OCI-LY7 (cell line): ENCODE measurements around the gene EDN1. TPM values are rescaled to one million over a fixed set of nuclear protein-coding genes. Genes with fewer than 3 reads are reported as not detected.

Source experiments
- BruUV-seq: library from RNA; stranded (reverse); fragments of 400-500 nt; replicated peaks from 2 replicates; lab custom pipeline; 2021; lab: Mats Ljungman, UMichigan
- CTCF ChIA-PET: fragments of 300-600 bp; sonication (Branson Sonifier 250); formaldehyde crosslinking; loops from one replicate; lab custom pipeline; 2022; ENCODE audit warnings: antibody characterized with exemption; ENCODE audit not compliant: unreplicated experiment; lab: Charles Lee
- POLR2A ChIA-PET: fragments of 300-600 bp; sonication (Branson Sonifier 250); formaldehyde crosslinking; loops from one replicate; lab custom pipeline; 2022; ENCODE audit warnings: antibody characterized with exemption; lab: Charles Lee
- DNase-seq: peaks from one replicate; pipeline ENCODE4 v3.0.0-alpha.2; 2015; ENCODE audit warnings: low spot score
- H2AFZ ChIP-seq: fragments of 200-600 bp; sonication (generic), shearing (Covaris generic); 2 replicates; pipeline ENCODE4 v1.6.1; 2014; ENCODE audit warnings: mild to moderate bottlenecking, antibody characterized with exemption, low read length, moderate library complexity
- H3K27ac ChIP-seq: fragments of 200-600 bp; sonication (generic); 2 replicates; pipeline ENCODE4 v1.5.1; 2014; ENCODE audit warnings: mixed run types, low read depth, mild to moderate bottlenecking, moderate library complexity, low read length, inconsistent platforms; ENCODE audit not compliant: poor library complexity, severe bottlenecking
- H3K36me3 ChIP-seq: fragments of 200-600 bp; sonication (generic); 2 replicates; pipeline ENCODE4 v1.6.1; 2014; ENCODE audit warnings: mild to moderate bottlenecking, antibody characterized with exemption, low read length, moderate library complexity, mixed read lengths; ENCODE audit not compliant: insufficient read depth
- H3K4me1 ChIP-seq: fragments of 200-600 bp; sonication (generic); 2 replicates; pipeline ENCODE4 v1.5.1; 2014; ENCODE audit warnings: mild to moderate bottlenecking, low read length; ENCODE audit not compliant: insufficient read depth, poor library complexity, severe bottlenecking
- H3K4me2 ChIP-seq: fragments of 200-600 bp; sonication (generic); 2 replicates; pipeline ENCODE4 v1.6.1; 2014; ENCODE audit warnings: mild to moderate bottlenecking, low read length
- H3K4me3 ChIP-seq: fragments of 200-600 bp; sonication (generic); 2 replicates; pipeline ENCODE4 v1.5.1; 2014; ENCODE audit warnings: mild to moderate bottlenecking, low read depth, low read length; ENCODE audit not compliant: poor library complexity, severe bottlenecking
- H3K79me2 ChIP-seq: fragments of 200-600 bp; sonication (generic); 2 replicates; pipeline ENCODE4 v1.6.1; 2016; ENCODE audit warnings: low read depth, mild to moderate bottlenecking, low read length, moderate library complexity, mixed read lengths; ENCODE audit not compliant: insufficient read depth
- H3K9me2 ChIP-seq: fragments of 200-600 bp; sonication (generic); 2 replicates; pipeline ENCODE4 v1.6.1; 2016; ENCODE audit warnings: mild to moderate bottlenecking, low read length, mixed read lengths; ENCODE audit not compliant: insufficient read depth
- H3K9me3 ChIP-seq: fragments of 200-600 bp; sonication (generic); 2 replicates; pipeline ENCODE4 v1.6.1; 2014; ENCODE audit warnings: mild to moderate bottlenecking, mixed run types, low read length, mixed read lengths
- H4K20me1 ChIP-seq: fragments of 200-600 bp; sonication (generic); 2 replicates; pipeline ENCODE4 v1.6.1; 2014; ENCODE audit warnings: mild to moderate bottlenecking, antibody characterized with exemption, low read length, moderate library complexity, mixed read lengths; ENCODE audit not compliant: insufficient read depth
- CTCF ChIP-seq: fragments of 200-600 bp; sonication (generic); conservative IDR thresholded peaks from 2 replicates; pipeline ENCODE4 v1.5.1; 2014; ENCODE audit warnings: mild to moderate bottlenecking, antibody characterized with exemption, low read length, moderate library complexity, mixed read lengths
- EZH2phosphoT487 ChIP-seq: fragments of 200-600 bp; sonication (generic); IDR thresholded peaks from 2 replicates; pipeline ENCODE4 v1.6.1; 2018; ENCODE audit warnings: low read depth, borderline replicate concordance, mild to moderate bottlenecking, mixed run types, antibody characterized with exemption, low read length, moderate library complexity, mixed read lengths
- intact Hi-C: fragments of 100-400 bp; cut with micrococcal nuclease; formaldehyde crosslinking; loops from one replicate; pipeline ENCODE4 v1.10.0; 2022; ENCODE audit not compliant: unreplicated experiment
- total RNA-seq, 2 experiments: library from RNA; depleted of rRNA in 1 of 2; stranded (reverse); fragments of >200 nt in 1 of 2; shearing (Covaris generic) in 1 of 2; gene quantifications; 2 replicates each; pipeline ENCODE4 v1.2.3, GENCODE V29; 2014 to 2022

The EDN1 gene
- total RNA-seq, 2 experiments from 2014 or later, result not detected

GRCh38 chr6:12265791-12266190, 24.4 kb upstream of the EDN1 start:
- BruUV-seq, result no TSS peak
- CTCF ChIA-PET, result no interaction called here
- no peak overlapping the region for H3K4me2 ChIP-seq

GRCh38 chr6:12266571-12266970, 23.6 kb upstream of the EDN1 start:
- CTCF ChIA-PET, result no interaction called here
- Histone ChIP-seq H3K9me3 (no peaks in the 10 kb centered on the region), H3K9me2 (no peaks in the 10 kb centered on the region), H4K20me1 (no peaks in the 10 kb centered on the region), H3K79me2 (no peaks in the 10 kb centered on the region), H3K4me1 (no peaks in the 10 kb centered on the region), H3K27ac (no peak overlapping the region), H3K4me3 (no peak overlapping the region), H2AFZ (no peak overlapping the region), H3K4me2 (no peak overlapping the region), H3K36me3 (no peaks in the 10 kb centered on the region)
- intact Hi-C loops, result no loop called here
- BruUV-seq, result no TSS peak
- TF ChIP-seq CTCF, result no peak
- TF ChIP-seq EZH2phosphoT487, result no peak
- DNase-seq, result no peak
- POLR2A ChIA-PET, result interaction anchor here (0.5 kb wide), 1 partner anchor 124 kb away, joined by 3 read pairs; no protein-coding TSS in a partner anchor

More at GRCh38 chr6:12265791-12266190, 24.4 kb upstream of the EDN1 start:
- intact Hi-C loops, result no loop called here
- no peaks in the 10 kb centered on the region for H3K79me2 ChIP-seq
- H2AFZ ChIP-seq, result no peak overlapping the region
- H3K9me2 ChIP-seq, result no peaks in the 10 kb centered on the region
- H3K27ac ChIP-seq, result no peak overlapping the region
- H3K4me1 ChIP-seq, result no peaks in the 10 kb centered on the region
- H3K4me3 ChIP-seq, result no peak overlapping the region
- H3K36me3 ChIP-seq, result no peaks in the 10 kb centered on the region
- POLR2A ChIA-PET, result no interaction called here
- TF ChIP-seq EZH2phosphoT487 (no peak), CTCF (no peak)
- H3K9me3 ChIP-seq, result no peaks in the 10 kb centered on the region
- no peaks in the 10 kb centered on the region for H4K20me1 ChIP-seq
- DNase-seq, result no peak

GRCh38 chr6:12269110-12269509, 21.1 kb upstream of the EDN1 start:
- H3K4me1 ChIP-seq, result no peaks in the 10 kb centered on the region
- no peak overlapping the region for H3K4me3 ChIP-seq
- DNase-seq, result no peak
- TF ChIP-seq EZH2phosphoT487 (no peak), CTCF (no peak)
- no peaks in the 10 kb centered on the region for H3K79me2 ChIP-seq
- no peaks in the 10 kb centered on the region for H4K20me1 ChIP-seq
- intact Hi-C loops, result no loop called here
- POLR2A ChIA-PET, result no interaction called here
- CTCF ChIA-PET, result no interaction called here
- H3K27ac ChIP-seq, result no peak overlapping the region
- no peak overlapping the region for H2AFZ ChIP-seq
- BruUV-seq, result no TSS peak
- no peaks in the 10 kb centered on the region for H3K9me3 ChIP-seq
- H3K36me3 ChIP-seq, result no peaks in the 10 kb centered on the region
- no peaks in the 10 kb centered on the region for H3K9me2 ChIP-seq
- no peak overlapping the region for H3K4me2 ChIP-seq
